K562 (cell line): ENCODE data around the gene SOHLH2. TPM values are rescaled to one million over a fixed set of nuclear protein-coding genes. Genes with fewer than 3 reads are reported as not detected.

Experiments
- ATAC-seq: fragments of 200-7000 bp; cut with Tn5 transposase; 3 replicates; pipeline ENCODE4 v1.9.1; 2020; ENCODE audit warnings: moderate library complexity
- BruUV-seq: library from RNA; stranded (reverse); fragments of 400-500 nt; replicated peaks from 2 replicates; lab custom pipeline; 2021; lab: Mats Ljungman, UMichigan
- CTCF ChIA-PET: fragments of 300-600 bp; formaldehyde crosslinking; extraction: SDS; loops from one replicate; lab custom pipeline; 2021; ENCODE audit warnings: low intra/inter-chr PET ratio; lab: Yijun Ruan, JAX
- POLR2A ChIA-PET: fragments of 300-600, 350-650 bp; sonication (Branson Sonifier 250); formaldehyde crosslinking; extraction: SDS; loops from one replicate; lab custom pipeline; 2021; ENCODE audit warnings: antibody characterized with exemption, inconsistent platforms; lab: Yijun Ruan, JAX
- DNase-seq, 4 experiments: peaks; one replicate each; pipeline versions ENCODE4 v3.0.0 to v3.0.0-alpha.2; 2011 to 2018; ENCODE audit warnings: low spot score in 3 of 4, mixed read lengths in 3 of 4; ENCODE audit errors: extremely low read depth in 1 of 4
- FAIRE-seq: peaks from 2 replicates; lab custom pipeline; 2011; peaks lifted over from hg19 to GRCh38; lab: Jason Lieb, UNC
- H2AFZ ChIP-seq: 2 replicates; pipeline ENCODE4 v1.6.0; 2011; ENCODE audit warnings: low read depth, low read length, control low read depth, inconsistent platforms
- H3K27ac ChIP-seq: fragments of 200-600 bp; 3 replicates; pipeline ENCODE4 v1.8.0; 2011; ENCODE audit warnings: low read depth, mild to moderate bottlenecking, control low read depth, inconsistent platforms, low read length, moderate library complexity, mixed read lengths; ENCODE audit errors: extremely low read depth
- H3K27me3 ChIP-seq, 2 experiments: fragments of 300-600 bp in 1 of 2; 2 replicates in 1 of 2; 3 replicates in 1 of 2; pipeline versions ENCODE4 v1.6.0 to v1.8.0; 2011; ENCODE audit warnings: inconsistent platforms in 2 of 2, low read length in 2 of 2, mild to moderate bottlenecking in 1 of 2, mixed read lengths in 1 of 2, moderate library complexity in 1 of 2; ENCODE audit not compliant: control insufficient read depth in 2 of 2, insufficient read depth in 2 of 2
- H3K36me3 ChIP-seq: fragments of 300-600 bp; 3 replicates; pipeline ENCODE4 v1.8.0; 2011; ENCODE audit warnings: mild to moderate bottlenecking, low read length, inconsistent platforms; ENCODE audit not compliant: control insufficient read depth, insufficient read depth
- H3K4me1 ChIP-seq, 2 experiments: fragments of 200-600 bp in 1 of 2; replicated peaks in 1 of 2; 2 replicates in 1 of 2; 3 replicates in 1 of 2; pipeline versions ENCODE4 v1.5.1 to v1.8.0; 2011; ENCODE audit warnings: inconsistent platforms in 2 of 2, low read length in 2 of 2, mild to moderate bottlenecking in 1 of 2, mixed read lengths in 1 of 2, moderate library complexity in 1 of 2; ENCODE audit not compliant: control insufficient read depth in 2 of 2, insufficient read depth in 2 of 2
- H3K4me2 ChIP-seq: 2 replicates; pipeline ENCODE4 v1.6.1; 2011; ENCODE audit warnings: low read length, control low read depth, inconsistent platforms, mixed read lengths; ENCODE audit not compliant: insufficient read depth
- H3K4me3 ChIP-seq: fragments of 200-600 bp; sonication (generic), shearing (Covaris generic); 2 replicates; pipeline ENCODE4 v1.5.1; 2016; ENCODE audit warnings: control low read depth, inconsistent platforms
- H3K79me2 ChIP-seq: fragments of 200-600 bp; 3 replicates; pipeline ENCODE4 v1.8.0; 2011; ENCODE audit warnings: low read length, inconsistent platforms; ENCODE audit not compliant: control insufficient read depth, insufficient read depth
- H3K9ac ChIP-seq, 2 experiments: 2 replicates each; pipeline versions ENCODE4 v1.6.0 to v1.6.1; 2011; ENCODE audit warnings: low read depth in 2 of 2, low read length in 2 of 2, control low read depth in 1 of 2, inconsistent platforms in 1 of 2, mild to moderate bottlenecking in 1 of 2, mixed read lengths in 1 of 2; ENCODE audit not compliant: insufficient read depth in 1 of 2
- H3K9me1 ChIP-seq: one replicate; pipeline ENCODE4 v1.6.0; 2011; ENCODE audit warnings: inconsistent platforms, mild to moderate bottlenecking, low read length, moderate library complexity; ENCODE audit not compliant: control insufficient read depth, insufficient read depth
- H3K9me3 ChIP-seq: replicated peaks from 2 replicates; pipeline ENCODE4 v1.5.1; 2011; ENCODE audit warnings: low read depth, low read length, inconsistent platforms; ENCODE audit not compliant: control insufficient read depth, insufficient read depth
- H4K20me1 ChIP-seq: replicated peaks from 2 replicates; pipeline ENCODE4 v1.6.1; 2011; ENCODE audit warnings: low read length, inconsistent platforms, mixed read lengths; ENCODE audit not compliant: control insufficient read depth, insufficient read depth
- BRF2 ChIP-seq: IDR thresholded peaks from 3 replicates; pipeline ENCODE4 v1.6.1; 2011; ENCODE audit warnings: borderline replicate concordance, mild to moderate bottlenecking; ENCODE audit not compliant: insufficient read length, insufficient read depth
- E2F5 ChIP-seq: sonication (generic); formaldehyde crosslinking; IDR thresholded peaks from 2 replicates; pipeline ENCODE4 v1.8.0; 2022; ENCODE audit warnings: mild to moderate bottlenecking, missing genetic modification reagents
- FOXP1 ChIP-seq: sonication (generic); formaldehyde crosslinking; IDR thresholded peaks from 2 replicates; pipeline ENCODE4 v1.8.0; 2022; ENCODE audit warnings: mild to moderate bottlenecking, missing genetic modification reagents
- OTX1 ChIP-seq: fragments of 450-650 bp; formaldehyde crosslinking; IDR thresholded peaks from 2 replicates; pipeline ENCODE4 v1.4.0; 2022; ENCODE audit warnings: mild to moderate bottlenecking
- PTTG1 ChIP-seq: fragments of 450-650 bp; IDR thresholded peaks from 2 replicates; pipeline ENCODE4 v1.6.1; 2016; ENCODE audit warnings: low read depth, mild to moderate bottlenecking, missing genetic modification characterization, missing compliant biosample characterization
- SREBF2 ChIP-seq: sonication (generic); formaldehyde crosslinking; IDR thresholded peaks from 2 replicates; pipeline ENCODE4 v1.4.0; 2020; ENCODE audit warnings: mild to moderate bottlenecking, missing genetic modification reagents
- UBTF ChIP-seq, 2 experiments: IDR thresholded peaks; 2 replicates each; pipeline ENCODE4 v1.6.1; 2012; ENCODE audit warnings: improper control_type of control experiment in 2 of 2, low read depth in 2 of 2, low read length in 2 of 2, borderline replicate concordance in 1 of 2
- WGBS: fragments of 100-300 bp; shearing (Covaris generic); methylation state at CpG from one replicate; pipeline ENCODE4 v1.1.6; 2016; ENCODE audit warnings: low coverage, mixed read lengths; ENCODE audit not compliant: insufficient coverage; ENCODE audit errors: missing lambda C conversion rate; 5-methylcytosine and 5-hydroxymethylcytosine counted together
- in situ Hi-C: fragments of 300-500 bp; cut with MboI; formaldehyde crosslinking; loops from 4 replicates; pipeline ENCODE4 v1.15.0; 2018; ENCODE audit warnings: inconsistent platforms, mixed read lengths
- intact Hi-C: fragments of 100-400 bp; cut with micrococcal nuclease; formaldehyde crosslinking; loops from 2 replicates; pipeline ENCODE4 v1.14.2; 2022
- polyA plus RNA-seq, 8 experiments: library from polyadenylated mRNA; depleted of rRNA in 4 of 8; stranded (reverse) in 5 of 8; unstranded in 3 of 8; fragments of >200 nt; fragmentation: Nextera tagmentation in 2 of 8; fragmentation: Illumina TruSeq in 1 of 8; extraction: Ambion mirVana in 2 of 8; extraction: Trizol in 1 of 8; gene quantifications; 2 replicates each; pipeline versions ENCODE4 v1.2.1 to v1.2.3, GENCODE V29; 2011 to 2014; ENCODE audit warnings: inconsistent platforms in 1 of 8, missing spikeins in 1 of 8
- total RNA-seq, 7 experiments: library from RNA; depleted of rRNA in 6 of 7; stranded (reverse); fragments of >200 nt in 6 of 7; fragmentation: Illumina TruSeq in 2 of 7; extraction: Trizol in 2 of 7; gene quantifications; 2 replicates each; pipeline versions ENCODE4 v1.2.1 to v1.2.3, GENCODE V29; 2011 to 2021; ENCODE audit warnings: low replicate concordance in 1 of 7

The SOHLH2 gene
- total and polyA plus RNA-seq, 9 of the 15 experiments (the other 6 are each of a cell fraction or from before 2014, with no cell fraction given): 10.3 to 26.7 (median 17.0) TPM

- Histone ChIP-seq H3K27me3 (no peaks in the 10 kb centered on the region), H3K4me2 (no peak overlapping the region), H3K4me3 (no peak overlapping the region), H3K79me2 (no peaks in the 10 kb centered on the region), H4K20me1 (no peaks in the 10 kb centered on the region), H3K27ac (no peak overlapping the region), H3K9me3 (no peaks in the 10 kb centered on the region), H3K4me1 (no peaks in the 10 kb centered on the region), H3K9ac (no peak overlapping the region), H3K9me1 (no peaks in the 10 kb centered on the region), H3K36me3 (no peaks in the 10 kb centered on the region), H2AFZ (no peak overlapping the region)
- no peak for ATAC-seq
- in situ Hi-C loops: no loop called here
- BruUV-seq: no TSS peak
- WGBS: 43% methylated on average over 1 of the region's 1 CpG
- no peak for DNase-seq
- intact Hi-C loops: no loop called here
- no peak for FAIRE-seq
- TF ChIP-seq PTTG1 (tag): no peak
- no peak for TF ChIP-seq BRF2
- TF ChIP-seq E2F5 (CRISPR knock-in tag): no peak
- TF ChIP-seq OTX1 (CRISPR knock-in tag): no peak
- no peak for TF ChIP-seq UBTF (IDR thresholded peaks at IDR 0.05; ENCODE audit: borderline replicate concordance in 1 of 2, low read depth in 2 of 2, low read length in 2 of 2)
- no peak for TF ChIP-seq FOXP1 (CRISPR knock-in tag)
- TF ChIP-seq SREBF2 (CRISPR knock-in tag): no peak
- POLR2A ChIA-PET: no interaction called here
- CTCF ChIA-PET: no interaction called here
These were observed 25.9 kb downstream of the SOHLH2 start for GRCh38 chr13:36188441-36188840.
